Measurements from ENCODE around the gene NETO1. TPM values are rescaled to one million over a fixed set of nuclear protein-coding genes. Genes with fewer than 3 reads are reported as not detected.
A peak's percentile ranks its signal among the peaks of the same experiment; 100 is the strongest.

The NETO1 gene
- total RNA-seq, 1 experiment from 2014 or later = 5.9 TPM

DNA sequence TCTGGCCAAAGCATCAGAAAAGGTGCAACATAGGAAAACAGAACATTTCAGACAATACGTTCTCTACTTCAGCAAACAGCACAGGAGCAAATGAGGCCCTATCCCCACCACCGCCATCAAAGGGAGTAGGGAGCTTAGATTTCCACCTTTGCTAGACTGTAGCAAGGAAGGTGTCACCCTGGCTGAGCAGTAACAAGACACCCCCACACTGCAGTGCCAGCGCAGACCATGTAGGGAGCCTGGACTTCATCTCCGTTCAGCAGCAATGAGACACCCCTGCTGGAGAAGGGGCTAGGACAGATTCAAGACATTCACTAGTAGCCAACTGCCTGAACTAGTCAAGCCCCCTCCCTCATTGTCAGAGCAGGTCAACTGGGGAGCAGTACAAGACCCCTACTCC lies 163.6 kb downstream of the NETO1 start:
- DNase-seq = no peak
- H4K5ac ChIP-seq (ENCODE audit: insufficient read length, low read depth, low read length) = no peak overlapping the region
- no peaks in the 10 kb centered on the region for H3K79me1 ChIP-seq (ENCODE audit: insufficient read depth, low read depth, low read length, poor library complexity, severe bottlenecking)
- no peak overlapping the region for H3K14ac ChIP-seq (ENCODE audit: insufficient read depth, low read length)
- no peak overlapping the region for H2BK20ac ChIP-seq (ENCODE audit: low read depth, low read length, poor library complexity, severe bottlenecking)
- H3K23me2 ChIP-seq (ENCODE audit: insufficient read length, low read depth, low read length, poor library complexity, severe bottlenecking) = no peaks in the 10 kb centered on the region
- no peak overlapping the region for H2BK120ac ChIP-seq (ENCODE audit: low read depth, low read length, poor library complexity, severe bottlenecking)
- H3K27ac ChIP-seq (ENCODE audit: insufficient read length, low read depth, low read length) = no peak overlapping the region
- H3K56ac ChIP-seq (ENCODE audit: insufficient read length, low read depth, low read length) = no peak overlapping the region
- peak overlapping the region in 1 of 3 experiments; percentile 87; a peak in 1 of 7 replicates for H3K27ac Mint-ChIP-seq
- TF ChIP-seq, protein P1, sequence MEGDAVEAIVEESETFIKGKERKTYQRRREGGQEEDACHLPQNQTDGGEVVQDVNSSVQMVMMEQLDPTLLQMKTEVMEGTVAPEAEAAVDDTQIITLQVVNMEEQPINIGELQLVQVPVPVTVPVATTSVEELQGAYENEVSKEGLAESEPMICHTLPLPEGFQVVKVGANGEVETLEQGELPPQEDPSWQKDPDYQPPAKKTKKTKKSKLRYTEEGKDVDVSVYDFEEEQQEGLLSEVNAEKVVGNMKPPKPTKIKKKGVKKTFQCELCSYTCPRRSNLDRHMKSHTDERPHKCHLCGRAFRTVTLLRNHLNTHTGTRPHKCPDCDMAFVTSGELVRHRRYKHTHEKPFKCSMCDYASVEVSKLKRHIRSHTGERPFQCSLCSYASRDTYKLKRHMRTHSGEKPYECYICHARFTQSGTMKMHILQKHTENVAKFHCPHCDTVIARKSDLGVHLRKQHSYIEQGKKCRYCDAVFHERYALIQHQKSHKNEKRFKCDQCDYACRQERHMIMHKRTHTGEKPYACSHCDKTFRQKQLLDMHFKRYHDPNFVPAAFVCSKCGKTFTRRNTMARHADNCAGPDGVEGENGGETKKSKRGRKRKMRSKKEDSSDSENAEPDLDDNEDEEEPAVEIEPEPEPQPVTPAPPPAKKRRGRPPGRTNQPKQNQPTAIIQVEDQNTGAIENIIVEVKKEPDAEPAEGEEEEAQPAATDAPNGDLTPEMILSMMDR (conservative IDR thresholded peaks at IDR 0.05) = no peak
- no peak overlapping the region for H3K4me2 ChIP-seq (ENCODE audit: insufficient read depth, insufficient read length, low read length)
- no peak overlapping the region for H2AK5ac ChIP-seq (ENCODE audit: insufficient read length, low read length)
- H4K91ac ChIP-seq (ENCODE audit: insufficient read length, low read depth, low read length) = no peak overlapping the region
- H3K4ac ChIP-seq (ENCODE audit: low read depth, low read length) = no peak overlapping the region
- H3K9me3 ChIP-seq (ENCODE audit: control insufficient read depth, low read depth, low read length) = no peaks in the 10 kb centered on the region
- H2AFZ ChIP-seq (ENCODE audit: low read length) = no peak overlapping the region
- no peaks in the 10 kb centered on the region; the same call in 1 of the 2 replicates for H3K27me3 Mint-ChIP-seq (ENCODE audit: low read depth)
- H3K36me3 Mint-ChIP-seq (ENCODE audit: insufficient read depth in 1 of 3, low read depth in 3 of 3) = no peaks in the 10 kb centered on the region
- no peak overlapping the region for H3K4me3 Mint-ChIP-seq
- H3T11ph ChIP-seq (ENCODE audit: low read length) = no peak overlapping the region
- no peaks in the 10 kb centered on the region for H3K4me1 ChIP-seq (ENCODE audit: insufficient read depth, low read length)
- no peak overlapping the region for H3K18ac ChIP-seq (ENCODE audit: insufficient read length, low read depth, low read length)
- no peak overlapping the region for H2BK5ac ChIP-seq (ENCODE audit: insufficient read length, low read length)
- H3K9ac ChIP-seq (ENCODE audit: extremely low read depth, insufficient read length, low read length) = no peak overlapping the region
- H3K27me3 ChIP-seq (ENCODE audit: insufficient read depth, low read length) = no peaks in the 10 kb centered on the region; the same call in 1 of the 2 replicates
- no peaks in the 10 kb centered on the region for H4K20me1 ChIP-seq (ENCODE audit: control insufficient read depth, insufficient read depth, insufficient read length)
- H3K9me3 Mint-ChIP-seq = no peaks in the 10 kb centered on the region
- no peaks in the 10 kb centered on the region for H3K4me1 Mint-ChIP-seq
- WGBS (ENCODE audit: extremely low coverage, insufficient read length, low lambda C conversion rate) = no CpG with 5 or more reads among the region's 4 CpGs
- no peak overlapping the region for H4K8ac ChIP-seq (replicated peaks; ENCODE audit: insufficient read length, low read depth, low read length)
- H3K79me2 ChIP-seq (ENCODE audit: insufficient read depth, low read length) = no peaks in the 10 kb centered on the region
- no peak overlapping the region for H2BK15ac ChIP-seq (ENCODE audit: low read depth, low read length)
- no peak overlapping the region for H3K23ac ChIP-seq (ENCODE audit: insufficient read length, low read depth, low read length)
- H2BK12ac ChIP-seq (ENCODE audit: insufficient read length, low read depth, low read length) = no peak overlapping the region
